ENCODE results near the gene FNDC10. TPM values are rescaled to one million over a fixed set of nuclear protein-coding genes. Genes with fewer than 3 reads are reported as not detected.

Gene FNDC10
- total RNA-seq, 4 donors from 2014 or later = 1.4 to 3.0 (median 2.0) TPM

DNA sequence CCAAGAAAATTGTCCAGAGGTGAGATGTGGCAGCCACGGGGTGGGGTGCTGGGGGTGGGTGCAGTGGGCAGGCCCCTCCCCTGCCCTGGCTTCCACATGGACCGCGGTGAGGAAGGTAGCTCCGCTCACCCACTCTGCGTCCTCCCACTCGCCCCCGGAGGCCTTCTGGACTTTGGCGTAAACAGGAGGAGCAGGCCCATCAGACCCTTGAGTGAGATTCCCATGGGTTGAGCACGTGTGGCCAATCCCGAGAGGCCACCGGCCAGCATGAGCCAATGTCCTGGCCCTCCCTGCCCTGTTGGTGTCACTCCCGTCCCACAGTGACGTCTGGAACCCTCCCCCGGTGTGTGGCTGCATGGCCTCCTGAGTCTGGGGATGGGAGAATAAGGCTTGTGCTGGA is 51.3 kb downstream of the FNDC10 start:
- WGBS, 2 donors = 77 to 79% methylated on average over 10 to 12 of the region's 14 CpGs
- Histone ChIP-seq H3K4me1 (peaks cover 0 to 24% (median 4%) of the 10 kb centered on the region in 4 donors), H3K27me3 (no peaks in the 10 kb centered on the region), H3K9me3 (no peaks in the 10 kb centered on the region), H3K36me3 (peaks cover 0 to 18% (median 0%) of the 10 kb centered on the region in 3 donors), H3K27ac (no peak overlapping the region), H3K4me3 (no peak overlapping the region)
- DNase-seq (ENCODE audit: low spot score in 2 of 2) = no peak
- TF ChIP-seq, protein P1, sequence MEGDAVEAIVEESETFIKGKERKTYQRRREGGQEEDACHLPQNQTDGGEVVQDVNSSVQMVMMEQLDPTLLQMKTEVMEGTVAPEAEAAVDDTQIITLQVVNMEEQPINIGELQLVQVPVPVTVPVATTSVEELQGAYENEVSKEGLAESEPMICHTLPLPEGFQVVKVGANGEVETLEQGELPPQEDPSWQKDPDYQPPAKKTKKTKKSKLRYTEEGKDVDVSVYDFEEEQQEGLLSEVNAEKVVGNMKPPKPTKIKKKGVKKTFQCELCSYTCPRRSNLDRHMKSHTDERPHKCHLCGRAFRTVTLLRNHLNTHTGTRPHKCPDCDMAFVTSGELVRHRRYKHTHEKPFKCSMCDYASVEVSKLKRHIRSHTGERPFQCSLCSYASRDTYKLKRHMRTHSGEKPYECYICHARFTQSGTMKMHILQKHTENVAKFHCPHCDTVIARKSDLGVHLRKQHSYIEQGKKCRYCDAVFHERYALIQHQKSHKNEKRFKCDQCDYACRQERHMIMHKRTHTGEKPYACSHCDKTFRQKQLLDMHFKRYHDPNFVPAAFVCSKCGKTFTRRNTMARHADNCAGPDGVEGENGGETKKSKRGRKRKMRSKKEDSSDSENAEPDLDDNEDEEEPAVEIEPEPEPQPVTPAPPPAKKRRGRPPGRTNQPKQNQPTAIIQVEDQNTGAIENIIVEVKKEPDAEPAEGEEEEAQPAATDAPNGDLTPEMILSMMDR (IDR thresholded peaks at IDR 0.05) = no peak
- TF ChIP-seq POLR2A (IDR thresholded peaks at IDR 0.05) (no peak), EP300 (IDR thresholded peaks at IDR 0.05) (no peak)

Other genes starting within 250 kb of the FNDC10 start
- 100 to 1,000 TPM; 351 to 659 (median 448) TPM for gene MXRA8, start 241.6 kb downstream of the FNDC10 start, total RNA-seq
- 100 to 1,000 TPM in 3 of 4 donors, 10 to 100 TPM in 1; 63.9 to 128 (median 105) TPM for gene AURKAIP1, start 224.9 kb downstream of the FNDC10 start, total RNA-seq
- gene CCNL2, start 200.8 kb downstream of the FNDC10 start, total RNA-seq = 100 to 1,000 TPM; 311 to 362 (median 339) TPM
- 100 to 1,000 TPM in 3 of 4 donors, 10 to 100 TPM in 1; 84.9 to 165 (median 139) TPM for gene MRPL20, start 192.8 kb downstream of the FNDC10 start, total RNA-seq
- 10 to 100 TPM; 13.8 to 32.6 (median 19.4) TPM for gene ANKRD65, start 178.9 kb downstream of the FNDC10 start, total RNA-seq
- gene VWA1, start 164.4 kb downstream of the FNDC10 start, total RNA-seq = 100 to 1,000 TPM; 142 to 261 (median 161) TPM
- 1 to 10 TPM in 3 of 4 donors, under 1 TPM in 1; 0.42 to 9.9 (median 3.2) TPM for gene ATAD3C, start 150.4 kb downstream of the FNDC10 start, total RNA-seq
- 10 to 100 TPM; 18.4 to 48.9 (median 22.5) TPM for gene ATAD3B, start 128.4 kb downstream of the FNDC10 start, total RNA-seq
- 10 to 100 TPM; 19.6 to 47.4 (median 27.0) TPM for gene ATAD3A, start 88.0 kb downstream of the FNDC10 start, total RNA-seq
- gene TMEM240, start 59.5 kb downstream of the FNDC10 start, total RNA-seq = 10 to 100 TPM in 1 of 4 donors, 1 to 10 TPM in 2, not detected in 1; 4.0 to 27.3 (median 5.1) TPM
- gene SSU72, start 25.3 kb downstream of the FNDC10 start, total RNA-seq = 100 to 1,000 TPM; 129 to 161 (median 146) TPM
- gene MIB2, start 15.4 kb upstream of the FNDC10 start, total RNA-seq = 100 to 1,000 TPM in 1 of 4 donors, 10 to 100 TPM in 3; 50.5 to 108 (median 98.6) TPM
- gene MMP23B, start 32.0 kb upstream of the FNDC10 start, total RNA-seq = 1 to 10 TPM; 1.2 to 6.6 (median 3.8) TPM
- gene CDK11B, start 58.9 kb upstream of the FNDC10 start, total RNA-seq = 10 to 100 TPM; 12.6 to 31.8 (median 24.7) TPM
- gene SLC35E2B, start 92.7 kb upstream of the FNDC10 start, total RNA-seq = 10 to 100 TPM; 38.2 to 67.8 (median 46.1) TPM
- gene CDK11A, start 124.2 kb upstream of the FNDC10 start, total RNA-seq = 10 to 100 TPM; 36.1 to 71.1 (median 54.6) TPM
- 100 to 1,000 TPM; 111 to 145 (median 119) TPM for gene NADK, start 178.3 kb upstream of the FNDC10 start, total RNA-seq